Measurements from ENCODE around the gene HDX.

DNA sequence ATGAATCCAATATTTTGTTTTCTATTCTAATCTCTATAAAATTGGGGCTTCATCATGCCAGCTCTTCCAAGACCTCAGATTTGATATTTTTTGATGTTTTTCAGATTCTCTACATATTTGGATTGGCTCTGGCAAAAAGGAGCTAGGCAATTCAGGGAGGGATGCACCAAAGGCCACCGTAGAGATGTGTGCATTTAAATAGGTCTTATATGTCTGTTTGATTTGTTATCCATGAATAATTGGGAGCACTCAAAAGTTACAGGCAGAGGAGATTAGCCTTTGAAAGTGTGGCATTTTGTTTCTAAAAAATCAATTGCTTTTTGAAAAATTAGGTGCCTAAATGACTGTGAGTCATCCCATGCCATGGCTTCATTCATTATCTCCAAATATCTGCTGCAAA lies 167.1 kb downstream of the HDX start:
- TF ChIP-seq, protein P1, sequence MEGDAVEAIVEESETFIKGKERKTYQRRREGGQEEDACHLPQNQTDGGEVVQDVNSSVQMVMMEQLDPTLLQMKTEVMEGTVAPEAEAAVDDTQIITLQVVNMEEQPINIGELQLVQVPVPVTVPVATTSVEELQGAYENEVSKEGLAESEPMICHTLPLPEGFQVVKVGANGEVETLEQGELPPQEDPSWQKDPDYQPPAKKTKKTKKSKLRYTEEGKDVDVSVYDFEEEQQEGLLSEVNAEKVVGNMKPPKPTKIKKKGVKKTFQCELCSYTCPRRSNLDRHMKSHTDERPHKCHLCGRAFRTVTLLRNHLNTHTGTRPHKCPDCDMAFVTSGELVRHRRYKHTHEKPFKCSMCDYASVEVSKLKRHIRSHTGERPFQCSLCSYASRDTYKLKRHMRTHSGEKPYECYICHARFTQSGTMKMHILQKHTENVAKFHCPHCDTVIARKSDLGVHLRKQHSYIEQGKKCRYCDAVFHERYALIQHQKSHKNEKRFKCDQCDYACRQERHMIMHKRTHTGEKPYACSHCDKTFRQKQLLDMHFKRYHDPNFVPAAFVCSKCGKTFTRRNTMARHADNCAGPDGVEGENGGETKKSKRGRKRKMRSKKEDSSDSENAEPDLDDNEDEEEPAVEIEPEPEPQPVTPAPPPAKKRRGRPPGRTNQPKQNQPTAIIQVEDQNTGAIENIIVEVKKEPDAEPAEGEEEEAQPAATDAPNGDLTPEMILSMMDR (conservative IDR thresholded peaks at IDR 0.05 in 1 of 2, IDR thresholded peaks at IDR 0.05 in 1 of 2; ENCODE audit: low read depth in 1 of 2, low read length in 2 of 2), result no peak
- no peak for TF ChIP-seq EZH2 (IDR thresholded peaks at IDR 0.05; ENCODE audit: low read length, missing control alignments)
